KMS-11 (cell line): Measurements from ENCODE around the gene CERS4.

Experiments
- H2AFZ ChIP-seq: fragments of 200-600 bp; sonication (generic); 2 replicates; pipeline ENCODE4 v1.6.1; 2016; ENCODE audit warnings: antibody characterized with exemption, mixed run types, low read depth
- H3K27ac ChIP-seq: fragments of 200-600 bp; sonication (generic); 2 replicates; pipeline ENCODE4 v1.6.1; 2016; ENCODE audit warnings: mild to moderate bottlenecking, mixed run types
- H3K27me3 ChIP-seq: fragments of 200-600 bp; sonication (generic); 2 replicates; pipeline ENCODE4 v1.6.1; 2017; ENCODE audit warnings: mild to moderate bottlenecking, low read depth, mixed run types, moderate library complexity; ENCODE audit not compliant: insufficient read depth
- H3K36me3 ChIP-seq: fragments of 200-600 bp; sonication (generic); 2 replicates; pipeline ENCODE4 v1.6.1; 2017; ENCODE audit warnings: mild to moderate bottlenecking, mixed run types; ENCODE audit not compliant: insufficient read depth
- H3K4me1 ChIP-seq: fragments of 200-600 bp; sonication (generic); 2 replicates; pipeline ENCODE4 v1.6.1; 2016; ENCODE audit warnings: mild to moderate bottlenecking, low read depth, mixed run types; ENCODE audit not compliant: poor library complexity, severe bottlenecking
- H3K4me2 ChIP-seq: fragments of 200-600 bp; sonication (generic); 2 replicates; pipeline ENCODE4 v1.7.0; 2016; ENCODE audit warnings: mild to moderate bottlenecking, mixed run types
- H3K4me3 ChIP-seq: fragments of 200-600 bp; sonication (generic); IDR thresholded peaks from 2 replicates; pipeline ENCODE4 v1.6.1; 2017; ENCODE audit warnings: low read depth, low read length, mixed read lengths; ENCODE audit not compliant: insufficient read depth
- H3K79me2 ChIP-seq: fragments of 200-600 bp; sonication (generic); 2 replicates; pipeline ENCODE4 v1.6.1; 2016; ENCODE audit warnings: low read depth, mixed run types; ENCODE audit not compliant: insufficient read depth
- H3K9ac ChIP-seq: fragments of 200-600 bp; sonication (generic); 2 replicates; pipeline ENCODE4 v1.6.1; 2016; ENCODE audit warnings: mild to moderate bottlenecking, mixed run types
- H4K20me1 ChIP-seq: fragments of 200-600 bp; sonication (generic); 2 replicates; pipeline ENCODE4 v1.6.1; 2016; ENCODE audit warnings: mild to moderate bottlenecking, mixed run types; ENCODE audit not compliant: insufficient read depth
- CTCF ChIP-seq: fragments of 200-600 bp; sonication (generic); conservative IDR thresholded peaks from 2 replicates; pipeline ENCODE4 v1.6.1; 2017; ENCODE audit warnings: low read depth, mild to moderate bottlenecking, antibody characterized with exemption, low read length, moderate library complexity, mixed read lengths

CERS4 gene

GRCh38 chr19:8302357-8302691, 93.2 kb downstream of the CERS4 start:
- no peak overlapping the region for H3K4me3 ChIP-seq
- no peak overlapping the region for H3K27ac ChIP-seq
- no peak for TF ChIP-seq CTCF
- H3K79me2 ChIP-seq: peaks cover 31% of the 10 kb centered on the region
- no peaks in the 10 kb centered on the region for H3K27me3 ChIP-seq
- no peak overlapping the region for H2AFZ ChIP-seq
- peaks cover 15% of the 10 kb centered on the region for H3K4me1 ChIP-seq
- H3K36me3 ChIP-seq: no peaks in the 10 kb centered on the region
- no peak overlapping the region for H3K4me2 ChIP-seq
- no peak overlapping the region for H3K9ac ChIP-seq
- H4K20me1 ChIP-seq: no peaks in the 10 kb centered on the region

- no peak overlapping the region for H3K27ac ChIP-seq
- peaks cover 15% of the 10 kb centered on the region for H3K4me1 ChIP-seq
- no peak overlapping the region for H2AFZ ChIP-seq
- H3K79me2 ChIP-seq: peaks cover 35% of the 10 kb centered on the region
- H3K4me3 ChIP-seq: no peak overlapping the region
- no peaks in the 10 kb centered on the region for H3K27me3 ChIP-seq
- H3K36me3 ChIP-seq: no peaks in the 10 kb centered on the region
- no peak for TF ChIP-seq CTCF
- H3K4me2 ChIP-seq: no peak overlapping the region
- no peaks in the 10 kb centered on the region for H4K20me1 ChIP-seq
- no peak overlapping the region for H3K9ac ChIP-seq
Observed at GRCh38 chr19:8302734-8303133, 93.6 kb downstream of the CERS4 start.

- Histone ChIP-seq H3K4me2 (no peak overlapping the region), H3K9ac (no peak overlapping the region), H2AFZ (no peak overlapping the region), H3K79me2 (peaks cover 40% of the 10 kb centered on the region), H3K4me1 (peaks cover 15% of the 10 kb centered on the region), H4K20me1 (no peaks in the 10 kb centered on the region), H3K4me3 (no peak overlapping the region), H3K36me3 (no peaks in the 10 kb centered on the region), H3K27me3 (no peaks in the 10 kb centered on the region), H3K27ac (no peak overlapping the region)
- no peak for TF ChIP-seq CTCF
Observed at GRCh38 chr19:8304841-8305621, 95.9 kb downstream of the CERS4 start.

- H3K79me2 ChIP-seq: peaks cover 40% of the 10 kb centered on the region
- H3K9ac ChIP-seq: no peak overlapping the region
- no peaks in the 10 kb centered on the region for H4K20me1 ChIP-seq
- no peak overlapping the region; the same call in 1 of the 2 replicates for H3K4me2 ChIP-seq
- H2AFZ ChIP-seq: no peak overlapping the region
- H3K27ac ChIP-seq: no peak overlapping the region
- no peaks in the 10 kb centered on the region for H3K27me3 ChIP-seq
- peaks cover 15% of the 10 kb centered on the region for H3K4me1 ChIP-seq
- no peak overlapping the region for H3K4me3 ChIP-seq
- no peaks in the 10 kb centered on the region for H3K36me3 ChIP-seq
- TF ChIP-seq CTCF: no peak
Observed at GRCh38 chr19:8305798-8306197, 96.6 kb downstream of the CERS4 start.
